GM19023 (cell line): ENCODE measurements around the gene SUSD1.

ENCODE experiments used
- ATAC-seq: cut with Tn5 transposase; IDR thresholded peaks from one replicate; pipeline ENCODE4 v1.9.1; 2021; ENCODE audit warnings: mild to moderate bottlenecking, moderate library complexity; ENCODE audit not compliant: unreplicated experiment

Gene SUSD1

GRCh38 chr9:112072721-112073638 lies 102.1 kb downstream of the SUSD1 start:
- ATAC-seq, result no peak

- ATAC-seq, result no peak
Measured at GRCh38 chr9:112069318-112070169, 105.6 kb downstream of the SUSD1 start.

- no peak for ATAC-seq
Measured at GRCh38 chr9:112065806-112066606, 109.1 kb downstream of the SUSD1 start.

GRCh38 chr9:112064871-112065270 lies 110.2 kb downstream of the SUSD1 start:
- no peak for ATAC-seq

DNA sequence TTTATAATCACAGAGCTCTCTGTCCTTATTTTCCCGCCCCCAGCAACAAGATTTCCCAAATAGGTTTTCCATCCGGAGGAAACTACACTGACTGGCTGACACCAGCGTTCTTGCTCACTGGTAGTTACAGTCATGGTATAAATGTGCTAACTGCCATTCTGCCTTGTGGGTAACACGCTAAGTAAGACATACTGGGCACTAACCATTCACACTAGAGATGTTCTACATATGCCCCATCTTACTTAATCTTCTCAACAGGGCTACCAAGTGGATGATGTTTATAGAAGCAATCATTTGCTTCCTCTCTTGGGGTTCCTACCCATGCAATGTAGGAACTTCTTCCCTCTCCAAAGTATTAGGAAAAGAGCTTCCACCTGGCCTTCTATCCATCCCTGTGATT lies 111.5 kb downstream of the SUSD1 start:
- no peak for ATAC-seq

GRCh38 chr9:112063151-112063550 lies 111.9 kb downstream of the SUSD1 start:
- ATAC-seq, result no peak

- peak; percentile 65 for ATAC-seq
Measured at GRCh38 chr9:112061152-112061740, 113.9 kb downstream of the SUSD1 start.

DNA sequence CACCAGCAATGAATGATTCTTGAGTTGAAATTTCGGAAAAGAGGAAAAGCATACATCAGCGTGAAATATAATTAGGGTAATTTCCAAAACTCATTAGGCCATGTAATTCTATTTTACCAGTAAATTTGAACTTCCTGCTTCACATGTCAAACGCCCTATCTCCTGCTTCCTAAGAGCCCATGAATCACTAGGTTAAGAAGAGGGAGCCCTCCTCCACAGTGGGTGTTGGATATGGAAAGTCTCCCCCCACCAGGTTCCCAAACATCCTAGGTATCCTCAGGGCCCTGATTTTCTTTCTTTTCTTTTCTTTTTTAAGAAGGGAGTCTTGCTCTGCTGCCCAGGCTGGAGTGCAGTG lies 115.2 kb downstream of the SUSD1 start:
- ATAC-seq, result no peak

GRCh38 chr9:112059145-112059965 lies 115.7 kb downstream of the SUSD1 start:
- ATAC-seq, result no peak

DNA sequence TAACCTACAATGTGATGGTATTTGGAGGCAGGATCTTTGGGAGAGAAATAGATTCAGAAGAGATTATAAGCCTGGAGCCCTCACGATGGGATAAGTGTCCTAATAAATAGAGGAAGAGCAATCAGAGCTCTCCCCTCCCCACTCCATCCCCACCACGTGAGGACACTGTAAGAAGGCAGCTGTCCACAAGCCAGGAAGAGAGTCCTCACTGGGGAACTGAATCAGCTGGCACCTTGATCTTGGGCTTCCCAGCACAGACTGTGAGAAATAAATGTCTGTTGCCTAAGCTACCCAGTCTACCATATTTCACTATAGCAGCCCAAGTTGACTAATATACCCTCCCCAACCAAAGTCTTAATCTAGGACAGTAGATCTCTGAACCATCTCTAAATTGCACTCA lies 118.1 kb downstream of the SUSD1 start:
- ATAC-seq, result no peak

GRCh38 chr9:112054916-112055315 lies 120.2 kb downstream of the SUSD1 start:
- ATAC-seq, result no peak

DNA sequence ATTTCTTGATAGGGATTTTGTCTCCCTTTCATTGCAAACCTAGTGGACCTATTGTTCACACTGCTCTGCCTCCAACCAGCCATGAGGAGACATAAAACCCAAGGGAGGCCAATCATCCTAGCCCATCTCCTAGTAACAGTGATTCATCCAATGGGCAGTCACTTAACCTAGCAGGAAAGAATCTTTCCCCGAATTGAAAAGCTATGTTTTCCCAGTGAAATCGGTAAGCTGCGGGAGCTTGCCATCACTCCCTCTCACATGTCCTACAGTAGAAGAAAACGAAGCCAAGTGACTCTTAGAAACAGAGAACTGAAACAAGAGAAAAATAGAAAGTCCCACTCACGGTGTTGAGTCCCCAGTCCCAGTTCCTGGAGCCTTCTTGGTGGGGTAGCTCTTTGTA lies 123.3 kb downstream of the SUSD1 start:
- no peak for ATAC-seq

GRCh38 chr9:112050544-112051475 lies 124.3 kb downstream of the SUSD1 start:
- no peak for ATAC-seq

- no peak for ATAC-seq
Measured at GRCh38 chr9:112049811-112050516, 125.1 kb downstream of the SUSD1 start.

DNA sequence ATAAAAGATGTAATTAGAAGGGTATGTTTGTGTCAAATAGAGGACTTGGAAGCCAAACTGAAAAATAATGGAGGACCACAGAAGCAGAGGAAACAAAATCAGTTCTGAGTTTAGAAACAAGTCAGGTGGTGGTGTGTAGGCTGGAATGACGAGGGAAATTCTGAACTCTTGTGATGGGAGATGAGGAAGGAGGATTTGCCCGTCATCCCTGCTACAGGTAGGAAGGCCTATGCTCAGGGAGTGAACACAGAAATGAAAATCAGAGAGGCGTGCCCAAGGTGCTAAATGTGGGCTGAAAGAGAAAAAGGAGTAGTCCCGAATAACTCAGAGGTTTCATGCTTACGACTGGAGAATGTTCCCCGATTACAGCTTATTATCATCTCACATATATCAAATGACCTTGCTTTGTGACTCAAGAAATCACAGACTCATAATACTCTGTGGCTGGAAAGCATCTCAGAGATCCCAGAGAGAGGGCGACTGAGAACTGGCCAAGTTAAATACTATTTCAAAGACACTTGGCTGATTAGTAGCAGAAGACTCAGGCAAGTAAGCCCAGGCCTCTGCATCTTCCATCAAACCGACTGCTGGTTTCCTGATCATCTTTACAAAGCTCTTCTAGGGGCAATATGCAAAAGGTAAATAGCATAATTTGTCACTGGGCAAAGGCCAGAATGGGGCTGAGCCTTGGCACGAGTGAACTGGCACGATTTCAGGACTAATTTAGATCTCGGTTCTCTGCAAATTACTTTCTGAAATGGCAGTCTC lies 126.0 kb downstream of the SUSD1 start:
- ATAC-seq, result no peak

DNA sequence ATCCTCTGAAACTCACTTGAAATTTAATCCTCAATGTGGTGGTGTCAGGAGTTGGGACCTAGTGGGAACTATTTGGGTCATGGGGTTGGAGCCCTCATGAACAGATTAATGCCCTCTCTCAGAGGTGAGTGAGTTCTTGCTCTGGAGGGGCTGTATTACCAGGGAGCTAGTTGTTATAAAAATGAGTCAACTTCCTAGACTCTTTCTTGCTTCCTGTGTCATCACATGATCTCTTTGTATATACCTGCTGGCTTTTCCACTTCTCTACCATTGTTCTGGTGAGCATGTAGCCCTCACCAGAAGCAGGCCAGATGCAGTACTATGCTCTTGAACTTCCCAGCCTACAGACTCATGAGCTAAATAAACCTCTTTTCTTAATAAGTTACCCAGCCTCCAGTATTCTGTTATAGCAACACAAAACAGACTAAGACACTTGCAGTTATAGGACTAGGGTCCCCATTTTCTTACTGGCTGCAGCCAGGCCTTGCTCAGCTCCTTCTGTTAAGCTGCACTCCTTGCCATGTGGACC lies 127.5 kb downstream of the SUSD1 start:
- ATAC-seq, result no peak

- ATAC-seq, result no peak
Measured at GRCh38 chr9:112046181-112046580, 128.9 kb downstream of the SUSD1 start.
